GM12874 (cell line): ENCODE measurements around the gene MYZAP.

Experiments used
- CTCF ChIP-seq: IDR thresholded peaks from 2 replicates; pipeline ENCODE4 v1.5.1; 2011; ENCODE audit warnings: low read depth, mild to moderate bottlenecking, control low read depth, low read length, moderate library complexity; ENCODE audit not compliant: insufficient read depth

Gene MYZAP

GRCh38 chr15:57575363-57575762, 16.3 kb upstream of the MYZAP start:
- no peak for TF ChIP-seq CTCF

GRCh38 chr15:57578288-57578900, 13.3 kb upstream of the MYZAP start:
- TF ChIP-seq CTCF, result no peak

GRCh38 chr15:57580428-57580827, 11.3 kb upstream of the MYZAP start:
- no peak for TF ChIP-seq CTCF

- TF ChIP-seq CTCF, result no peak
Measured at GRCh38 chr15:57580866-57581265, 10.8 kb upstream of the MYZAP start.

DNA sequence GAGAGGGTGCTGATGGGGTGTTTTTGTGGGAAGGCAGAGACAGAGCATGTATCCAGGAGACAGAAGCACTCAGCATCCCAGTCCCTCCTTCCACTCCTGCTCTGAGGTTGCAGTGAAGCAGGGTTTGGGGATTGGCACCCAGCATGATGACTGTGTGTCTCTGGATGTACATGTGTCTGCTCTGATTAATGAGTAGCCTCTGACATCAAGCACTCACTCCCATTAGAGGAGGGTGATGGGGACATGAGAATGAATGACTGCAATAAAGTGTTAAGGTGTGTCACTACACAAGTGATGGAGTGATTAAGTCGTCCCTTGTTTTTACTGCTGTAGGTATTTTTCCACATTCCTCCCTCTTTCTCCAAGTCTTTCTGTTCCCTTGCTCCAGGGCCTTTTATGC, 9.6 kb upstream of the MYZAP start:
- no peak for TF ChIP-seq CTCF

DNA sequence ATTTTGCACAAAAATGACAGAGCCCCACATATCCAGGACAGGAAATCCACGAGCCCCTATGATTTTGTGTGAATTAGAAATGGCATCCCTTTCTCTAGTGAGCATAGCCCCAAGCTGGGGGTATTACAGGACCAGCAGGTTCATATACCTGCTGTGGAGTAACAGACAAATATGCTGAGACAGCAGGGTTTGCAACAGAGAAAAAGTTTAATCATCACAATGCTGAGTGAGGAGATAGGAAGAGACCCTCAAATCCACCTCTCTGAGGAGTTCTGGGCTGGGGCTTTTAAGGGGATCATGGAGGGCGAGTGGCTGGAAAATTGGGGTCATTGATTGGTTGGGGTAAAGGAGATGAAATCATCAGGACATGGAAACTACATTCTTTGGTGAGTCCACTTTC, 8.4 kb upstream of the MYZAP start:
- no peak for TF ChIP-seq CTCF

DNA sequence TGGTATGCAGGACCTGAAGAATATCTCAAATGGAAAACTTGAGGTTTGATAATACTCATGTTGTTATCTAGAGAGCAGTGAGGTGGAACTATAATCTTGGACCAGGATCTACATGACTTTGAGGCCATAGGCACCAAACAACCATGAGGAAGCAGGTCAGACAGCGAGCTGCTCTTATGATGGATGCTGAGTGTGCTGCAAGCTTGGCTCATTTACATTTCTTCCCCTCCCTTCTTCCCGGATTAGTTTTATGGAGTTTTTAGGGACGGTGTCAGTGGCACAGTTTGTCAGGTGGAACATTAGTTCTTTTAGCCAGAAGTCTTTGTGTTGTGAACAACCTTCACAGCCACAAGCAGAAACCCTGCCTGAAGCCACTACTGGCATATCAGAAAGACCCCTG, 8.0 kb upstream of the MYZAP start:
- no peak for TF ChIP-seq CTCF
